Keratinocyte (primary cell): ENCODE results near the gene CHMP3. TPM values are rescaled to one million over a fixed set of nuclear protein-coding genes. Genes with fewer than 3 reads are reported as not detected.

Source experiments
- DNase-seq: peaks from one replicate; pipeline ENCODE4 v3.0.0-alpha.2; 2011; ENCODE audit warnings: low read depth, missing footprints, low spot score
- FAIRE-seq: peaks from 2 replicates; lab custom pipeline; 2011; peaks lifted over from hg19 to GRCh38; lab: Jason Lieb, UNC
- H2AFZ ChIP-seq: 2 replicates; pipeline ENCODE4 v1.6.0; 2012; ENCODE audit warnings: low read length, control low read depth, inconsistent platforms; ENCODE audit not compliant: control insufficient read depth
- H3K27ac ChIP-seq: 2 replicates; pipeline ENCODE4 v1.5.1; 2011; ENCODE audit warnings: low read length; ENCODE audit not compliant: control insufficient read depth, insufficient read depth
- H3K27me3 ChIP-seq: 3 replicates; pipeline ENCODE4 v1.6.0; 2011; ENCODE audit warnings: low read length; ENCODE audit not compliant: control insufficient read depth, insufficient read depth; ENCODE audit errors: extremely low read depth
- H3K36me3 ChIP-seq, 2 experiments: 2 replicates in 1 of 2; 3 replicates in 1 of 2; pipeline ENCODE4 v1.5.1; 2011; ENCODE audit warnings: low read length in 2 of 2, mild to moderate bottlenecking in 1 of 2; ENCODE audit not compliant: control insufficient read depth in 2 of 2, insufficient read depth in 2 of 2; ENCODE audit errors: extremely low read depth in 1 of 2
- H3K4me1 ChIP-seq: 3 replicates; pipeline ENCODE4 v1.5.1; 2011; ENCODE audit warnings: low read length; ENCODE audit not compliant: control insufficient read depth, insufficient read depth; ENCODE audit errors: extremely low read depth
- H3K4me2 ChIP-seq: 3 replicates; pipeline ENCODE4 v1.6.0; 2011; ENCODE audit warnings: low read depth, low read length; ENCODE audit not compliant: control insufficient read depth, insufficient read depth; ENCODE audit errors: extremely low read depth
- H3K4me3 ChIP-seq, 3 experiments: fragments of 200-600 bp in 1 of 3; sonication (generic) in 1 of 3; 2 replicates in 2 of 3; 3 replicates in 1 of 3; pipeline ENCODE4 v1.5.1; 2011 to 2016; ENCODE audit warnings: low read length in 3 of 3, mild to moderate bottlenecking in 3 of 3, control low read depth in 2 of 3, inconsistent platforms in 1 of 3, low read depth in 1 of 3, mixed read lengths in 1 of 3, mixed run types in 1 of 3, moderate library complexity in 1 of 3; ENCODE audit not compliant: control insufficient read depth in 2 of 3, insufficient read depth in 2 of 3; ENCODE audit errors: extremely low read depth in 1 of 3
- H3K79me2 ChIP-seq: 2 replicates; pipeline ENCODE4 v1.6.0; 2012; ENCODE audit warnings: low read length; ENCODE audit not compliant: control insufficient read depth, insufficient read depth
- H3K9ac ChIP-seq: 3 replicates; pipeline ENCODE4 v1.6.0; 2011; ENCODE audit warnings: low read length; ENCODE audit not compliant: control insufficient read depth, insufficient read depth; ENCODE audit errors: extremely low read depth
- H3K9me1 ChIP-seq: 3 replicates; pipeline ENCODE4 v1.6.0; 2011; ENCODE audit warnings: low read length; ENCODE audit not compliant: control insufficient read depth, insufficient read depth; ENCODE audit errors: extremely low read depth
- H3K9me3 ChIP-seq: 2 replicates; pipeline ENCODE4 v1.5.1; 2012; ENCODE audit warnings: low read depth, low read length; ENCODE audit not compliant: control insufficient read depth
- H4K20me1 ChIP-seq: 3 replicates; pipeline ENCODE4 v1.6.0; 2011; ENCODE audit warnings: low read length; ENCODE audit not compliant: control insufficient read depth, insufficient read depth; ENCODE audit errors: extremely low read depth
- EZH2 ChIP-seq: IDR thresholded peaks from one replicate; pipeline ENCODE4 v1.6.1; 2012; ENCODE audit warnings: inconsistent platforms, mild to moderate bottlenecking, low read length, moderate library complexity
- dilution Hi-C: fragments of 300-500 bp; cut with MboI; formaldehyde crosslinking; loops from one replicate; pipeline ENCODE4 v1.7.0; 2020; ENCODE audit warnings: low sequenced_read_pairs; ENCODE audit not compliant: extremely low pct_ligation_motif_present
- polyA plus RNA-seq, 5 experiments: library from polyadenylated mRNA; depleted of rRNA in 3 of 5; stranded (reverse) in 3 of 5; stranded (forward) in 1 of 5; unstranded in 1 of 5; fragments of >200 nt; gene quantifications; 1 replicate in 1 of 5; 2 replicates in 3 of 5; 3 replicates in 1 of 5; pipeline versions ENCODE4 v1.2.1 to v1.2.3, GENCODE V29; 2011 to 2012; ENCODE audit warnings: missing spikeins in 2 of 5, low read depth in 1 of 5, low replicate concordance in 1 of 5
- TF ChIP-seq, protein P1 (sequence below), 3 experiments: IDR thresholded peaks in 1 of 3; conservative IDR thresholded peaks in 1 of 3; optimal IDR thresholded peaks in 1 of 3; 2 replicates in 2 of 3; 3 replicates in 1 of 3; pipeline versions ENCODE3 to v1.5.1; 2011; ENCODE audit warnings: low read length in 3 of 3, mild to moderate bottlenecking in 3 of 3, moderate library complexity in 2 of 3, control low read depth in 1 of 3, inconsistent platforms in 1 of 3; ENCODE audit not compliant: insufficient read depth in 2 of 3; ENCODE audit errors: extremely low read depth in 1 of 3

The CHMP3 gene
- polyA plus RNA-seq, 1 donor (not counting 4 experiments of a cell fraction or from before 2014, with no cell fraction given): 162 TPM

GRCh38 chr2:86563650-86564061 lies 413 bp upstream of the CHMP3 start:
- Histone ChIP-seq H4K20me1 (no peaks in the 10 kb centered on the region), H3K4me2 (peak overlapping the region; percentile 82), H3K27me3 (no peaks in the 10 kb centered on the region), H3K79me2 (peaks cover 37% of the 10 kb centered on the region), H3K4me1 (peaks cover 16% of the 10 kb centered on the region), H2AFZ (peak overlapping the region; percentile 97), H3K27ac (peak overlapping the region; percentile 99), H3K9ac (peak overlapping the region; percentile 35), H3K4me3 (peak overlapping the region in 1 of 3 experiments; percentile 97), H3K9me1 (no peaks in the 10 kb centered on the region), H3K36me3 (peaks cover 0 to 2% of the 10 kb centered on the region in 2 experiments), H3K9me3 (peaks cover 2% of the 10 kb centered on the region)
- DNase-seq (no peak), FAIRE-seq (no peak)
- dilution Hi-C loops: no loop called here
- no peak for TF ChIP-seq EZH2
- TF ChIP-seq, protein P1, sequence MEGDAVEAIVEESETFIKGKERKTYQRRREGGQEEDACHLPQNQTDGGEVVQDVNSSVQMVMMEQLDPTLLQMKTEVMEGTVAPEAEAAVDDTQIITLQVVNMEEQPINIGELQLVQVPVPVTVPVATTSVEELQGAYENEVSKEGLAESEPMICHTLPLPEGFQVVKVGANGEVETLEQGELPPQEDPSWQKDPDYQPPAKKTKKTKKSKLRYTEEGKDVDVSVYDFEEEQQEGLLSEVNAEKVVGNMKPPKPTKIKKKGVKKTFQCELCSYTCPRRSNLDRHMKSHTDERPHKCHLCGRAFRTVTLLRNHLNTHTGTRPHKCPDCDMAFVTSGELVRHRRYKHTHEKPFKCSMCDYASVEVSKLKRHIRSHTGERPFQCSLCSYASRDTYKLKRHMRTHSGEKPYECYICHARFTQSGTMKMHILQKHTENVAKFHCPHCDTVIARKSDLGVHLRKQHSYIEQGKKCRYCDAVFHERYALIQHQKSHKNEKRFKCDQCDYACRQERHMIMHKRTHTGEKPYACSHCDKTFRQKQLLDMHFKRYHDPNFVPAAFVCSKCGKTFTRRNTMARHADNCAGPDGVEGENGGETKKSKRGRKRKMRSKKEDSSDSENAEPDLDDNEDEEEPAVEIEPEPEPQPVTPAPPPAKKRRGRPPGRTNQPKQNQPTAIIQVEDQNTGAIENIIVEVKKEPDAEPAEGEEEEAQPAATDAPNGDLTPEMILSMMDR (optimal IDR thresholded peaks at IDR 0.05 in 1 of 3, IDR thresholded peaks at IDR 0.05 in 1 of 3, conservative IDR thresholded peaks at IDR 0.05 in 1 of 3; ENCODE audit: extremely low read depth in 1 of 3, insufficient read depth in 2 of 3, low read length in 3 of 3): no peak

DNA sequence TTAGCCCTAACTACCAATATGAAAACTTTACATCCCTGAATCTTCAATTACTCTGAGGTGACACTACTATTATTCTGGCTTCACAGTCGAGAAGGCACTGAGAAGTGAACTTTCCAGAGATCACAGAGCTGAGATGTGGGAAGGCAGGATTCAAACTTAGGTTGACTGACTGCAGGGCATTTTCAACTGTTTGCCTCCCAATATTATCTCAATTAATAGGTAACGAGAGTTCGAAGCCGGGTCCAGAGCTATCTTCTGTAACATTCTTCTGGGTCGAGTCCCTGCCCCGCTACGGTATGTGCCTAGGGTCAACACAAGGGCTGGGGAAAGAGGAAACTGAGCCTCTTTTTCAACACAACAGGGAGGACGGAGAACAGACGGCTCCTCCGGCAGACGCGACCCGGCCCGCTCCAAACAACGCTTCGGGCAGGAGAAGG lies 740 bp downstream of the CHMP3 start:
- no peak for FAIRE-seq
- Histone ChIP-seq H3K4me3 (peak overlapping the region; percentile 83 to 97 (median 94)), H4K20me1 (no peaks in the 10 kb centered on the region), H3K27me3 (no peaks in the 10 kb centered on the region), H3K9me1 (peaks cover 1% of the 10 kb centered on the region), H3K9me3 (peaks cover 2% of the 10 kb centered on the region), H3K9ac (peak overlapping the region; percentile 99), H3K4me1 (peaks cover 16% of the 10 kb centered on the region), H2AFZ (peak overlapping the region; percentile 91), H3K79me2 (peaks cover 49% of the 10 kb centered on the region), H3K27ac (peak overlapping the region; percentile 99), H3K4me2 (peak overlapping the region; percentile 97), H3K36me3 (peaks cover 0 to 2% of the 10 kb centered on the region in 2 experiments)
- no peak for DNase-seq
- TF ChIP-seq EZH2: no peak
- TF ChIP-seq, protein P1 (optimal IDR thresholded peaks at IDR 0.05 in 1 of 3, IDR thresholded peaks at IDR 0.05 in 1 of 3, conservative IDR thresholded peaks at IDR 0.05 in 1 of 3; ENCODE audit: extremely low read depth in 1 of 3, insufficient read depth in 2 of 3, low read length in 3 of 3): no peak
- dilution Hi-C loops: no loop called here
